ENCODE results near the gene SUMO3. TPM values are rescaled to one million over a fixed set of nuclear protein-coding genes. Genes with fewer than 3 reads are reported as not detected.

The SUMO3 gene
- total RNA-seq, 1 donor from 2014 or later, result 75.2 TPM

DNA sequence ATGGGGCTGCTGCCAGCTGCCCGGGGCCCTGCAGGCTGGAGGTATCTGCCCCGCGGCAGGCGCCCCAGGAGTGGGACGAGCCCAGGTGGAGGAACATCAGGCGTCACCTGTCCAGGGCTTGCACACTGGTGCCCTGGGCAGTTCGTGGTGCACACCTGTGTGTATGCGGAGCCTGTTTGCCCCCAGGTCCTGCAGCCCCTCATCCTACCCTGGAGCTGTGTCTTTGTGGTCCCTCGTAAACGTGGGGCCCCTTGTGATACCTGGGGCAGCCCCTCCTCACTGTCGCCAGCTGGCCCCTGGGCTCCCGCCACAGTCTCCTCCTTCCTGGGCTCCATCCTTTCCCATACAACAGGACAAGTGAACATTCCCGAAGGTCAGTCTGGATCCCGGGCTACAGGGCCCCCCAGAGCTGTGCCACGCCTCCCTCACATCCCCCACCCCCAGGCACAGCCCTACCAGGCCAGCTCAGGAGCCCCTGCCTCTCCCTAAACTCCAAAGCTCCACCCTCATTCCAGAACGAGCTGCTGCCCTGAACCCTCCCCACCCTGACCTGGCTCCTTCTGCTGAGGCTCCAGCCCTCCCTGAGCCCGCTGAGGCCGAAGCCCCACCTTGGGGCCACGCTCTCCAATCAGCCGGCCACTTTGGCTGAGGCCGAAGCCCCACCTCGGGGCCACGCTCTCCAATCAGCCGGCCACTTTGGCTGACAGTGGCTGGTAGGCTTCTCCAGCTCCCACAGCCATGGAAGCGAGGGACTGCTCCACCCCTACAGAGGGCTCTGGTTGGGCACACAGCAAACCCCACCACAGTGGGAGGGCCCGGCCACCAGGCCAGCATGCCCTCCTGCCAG, 58.9 kb downstream of the SUMO3 start:
- no peak for DNase-seq

DNA sequence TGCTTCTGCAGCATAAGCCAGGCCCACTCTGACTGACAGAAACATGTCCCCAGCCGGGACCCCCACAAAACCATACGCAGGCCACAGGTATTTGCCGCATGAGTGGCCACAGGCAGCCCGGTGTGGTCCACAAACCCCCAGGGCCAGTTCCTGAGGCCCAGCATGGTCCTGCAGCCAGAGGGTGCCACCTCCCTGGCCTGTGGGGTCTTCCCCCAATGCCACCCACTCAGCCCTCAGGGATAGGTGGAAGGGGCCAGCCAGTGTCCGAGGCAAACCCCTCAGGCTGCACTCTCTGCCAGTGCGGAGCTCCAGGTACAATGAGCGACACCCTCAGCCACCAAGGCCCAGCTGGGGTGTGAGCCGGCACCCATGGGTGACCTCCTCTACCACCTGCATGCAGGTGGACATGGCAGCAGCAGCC, 59.7 kb downstream of the SUMO3 start:
- DNase-seq, result no peak

GRCh38 chr21:44757731-44758130, 60.1 kb downstream of the SUMO3 start:
- no peak for DNase-seq

GRCh38 chr21:44756423-44757185, 61.3 kb downstream of the SUMO3 start:
- DNase-seq, result no peak

Other genes starting within 250 kb of the SUMO3 start
- gene KRTAP10-4, start 244.3 kb downstream of the SUMO3 start, total RNA-seq, result not detected in 2 replicates
- not detected in 2 replicates for gene KRTAP10-5, start 237.5 kb downstream of the SUMO3 start, total RNA-seq
- gene KRTAP10-6, start 225.6 kb downstream of the SUMO3 start, total RNA-seq, result not detected in 2 replicates
- gene KRTAP10-7, start 217.5 kb downstream of the SUMO3 start, total RNA-seq, result not detected in 2 replicates
- not detected in 2 replicates for gene KRTAP10-8, start 206.0 kb downstream of the SUMO3 start, total RNA-seq
- not detected in 2 replicates for gene KRTAP10-9, start 191.0 kb downstream of the SUMO3 start, total RNA-seq
- gene KRTAP10-10, start 180.7 kb downstream of the SUMO3 start, total RNA-seq, result not detected in 2 replicates
- not detected in 2 replicates for gene KRTAP10-11, start 171.6 kb downstream of the SUMO3 start, total RNA-seq
- not detected in 2 replicates for gene KRTAP12-4, start 163.4 kb downstream of the SUMO3 start, total RNA-seq
- not detected in 2 replicates for gene KRTAP12-3, start 160.1 kb downstream of the SUMO3 start, total RNA-seq
- not detected in 2 replicates for gene KRTAP12-2, start 151.1 kb downstream of the SUMO3 start, total RNA-seq
- gene KRTAP12-1, start 135.9 kb downstream of the SUMO3 start, total RNA-seq, result not detected in 2 replicates
- gene KRTAP10-12, start 120.9 kb downstream of the SUMO3 start, total RNA-seq, result not detected in 2 replicates
- 0.47 and 1.0 TPM in 2 replicates for gene TSPEAR, start 106.5 kb downstream of the SUMO3 start, total RNA-seq
- 74.1 and 85.3 TPM in 2 replicates for gene UBE2G2, start 16.2 kb downstream of the SUMO3 start, total RNA-seq
- 505 and 528 TPM in 2 replicates for gene PTTG1IP, start 55.6 kb upstream of the SUMO3 start, total RNA-seq
- gene ITGB2, start 102.8 kb upstream of the SUMO3 start, total RNA-seq, result 0.05 and 0.34 TPM in 2 replicates
- gene SLX9, start 122.0 kb upstream of the SUMO3 start, total RNA-seq, result 24.8 and 32.7 TPM in 2 replicates